ENCODE measurements around the gene TRAF2.

DNA sequence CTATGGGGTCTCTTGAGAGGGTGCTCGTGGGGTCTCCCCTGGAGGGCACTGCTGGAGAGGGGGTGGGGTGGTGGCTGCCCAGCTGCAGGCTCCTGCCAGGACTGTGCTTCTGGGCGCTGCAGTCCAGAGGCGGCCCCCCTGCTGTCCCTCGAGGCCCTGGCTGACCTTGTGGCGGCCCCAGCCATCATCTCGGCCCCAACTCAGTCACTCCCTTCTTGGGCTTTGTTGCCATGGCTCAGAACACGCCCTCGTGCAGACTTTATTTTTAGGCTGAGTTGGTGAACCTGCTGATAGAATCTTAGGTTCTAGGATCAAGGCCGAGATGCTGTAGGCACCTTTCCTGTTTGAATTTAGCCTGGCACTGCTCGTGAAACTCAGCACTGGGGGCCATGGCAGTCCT is 35.4 kb downstream of the TRAF2 start:
- TF ChIP-seq, protein P1, sequence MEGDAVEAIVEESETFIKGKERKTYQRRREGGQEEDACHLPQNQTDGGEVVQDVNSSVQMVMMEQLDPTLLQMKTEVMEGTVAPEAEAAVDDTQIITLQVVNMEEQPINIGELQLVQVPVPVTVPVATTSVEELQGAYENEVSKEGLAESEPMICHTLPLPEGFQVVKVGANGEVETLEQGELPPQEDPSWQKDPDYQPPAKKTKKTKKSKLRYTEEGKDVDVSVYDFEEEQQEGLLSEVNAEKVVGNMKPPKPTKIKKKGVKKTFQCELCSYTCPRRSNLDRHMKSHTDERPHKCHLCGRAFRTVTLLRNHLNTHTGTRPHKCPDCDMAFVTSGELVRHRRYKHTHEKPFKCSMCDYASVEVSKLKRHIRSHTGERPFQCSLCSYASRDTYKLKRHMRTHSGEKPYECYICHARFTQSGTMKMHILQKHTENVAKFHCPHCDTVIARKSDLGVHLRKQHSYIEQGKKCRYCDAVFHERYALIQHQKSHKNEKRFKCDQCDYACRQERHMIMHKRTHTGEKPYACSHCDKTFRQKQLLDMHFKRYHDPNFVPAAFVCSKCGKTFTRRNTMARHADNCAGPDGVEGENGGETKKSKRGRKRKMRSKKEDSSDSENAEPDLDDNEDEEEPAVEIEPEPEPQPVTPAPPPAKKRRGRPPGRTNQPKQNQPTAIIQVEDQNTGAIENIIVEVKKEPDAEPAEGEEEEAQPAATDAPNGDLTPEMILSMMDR (IDR thresholded peaks at IDR 0.05; ENCODE audit: low read depth, low read length, missing input control): no peak
- TF ChIP-seq RAD21 (IDR thresholded peaks at IDR 0.05) (no peak), JUND (IDR thresholded peaks at IDR 0.05) (no peak), YY1 (IDR thresholded peaks at IDR 0.05) (no peak)
